Amniotic stem cell (primary cell): ENCODE measurements around the gene RASGRP1.

ENCODE experiments used
- DNase-seq: peaks from one replicate; lab custom pipeline; 2025; lab: John Stamatoyannopoulos, UW

The RASGRP1 gene

DNA sequence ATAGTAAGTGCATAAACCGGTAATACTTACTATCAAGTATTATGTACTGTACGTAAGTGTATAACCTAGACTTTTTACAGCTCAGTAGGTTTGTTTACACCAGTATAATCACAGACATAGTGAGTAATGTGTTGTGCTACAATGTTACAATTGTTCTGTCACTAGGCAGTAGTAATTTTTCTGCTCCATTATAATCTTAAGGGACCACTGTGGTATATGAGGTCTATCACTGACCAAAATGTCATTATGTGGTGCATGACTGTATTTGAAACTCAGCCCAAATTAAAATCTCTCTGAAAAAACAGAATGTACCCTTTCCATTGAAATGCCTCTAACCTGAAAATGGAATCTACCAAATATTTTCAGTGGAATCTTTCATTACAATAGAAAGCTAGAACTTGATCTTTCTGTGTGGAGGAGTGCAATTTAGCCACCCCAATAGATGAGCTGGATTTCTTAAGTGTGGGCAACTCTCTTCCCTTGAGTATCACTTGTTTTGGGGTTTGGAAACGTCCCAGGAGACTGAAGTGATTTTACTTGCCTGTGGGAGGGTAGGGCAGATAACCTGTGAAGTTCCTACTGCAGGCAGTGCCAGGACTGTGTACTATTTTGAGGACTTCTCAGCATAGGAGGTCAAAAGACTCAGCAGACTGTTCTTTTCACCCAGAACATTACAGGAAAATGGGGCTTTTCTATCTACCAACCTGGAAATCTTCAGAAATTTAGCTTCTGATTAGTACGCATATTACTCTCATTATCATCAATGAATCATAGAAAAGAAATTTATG lies 59.7 kb downstream of the RASGRP1 start:
- DNase-seq: no peak

DNA sequence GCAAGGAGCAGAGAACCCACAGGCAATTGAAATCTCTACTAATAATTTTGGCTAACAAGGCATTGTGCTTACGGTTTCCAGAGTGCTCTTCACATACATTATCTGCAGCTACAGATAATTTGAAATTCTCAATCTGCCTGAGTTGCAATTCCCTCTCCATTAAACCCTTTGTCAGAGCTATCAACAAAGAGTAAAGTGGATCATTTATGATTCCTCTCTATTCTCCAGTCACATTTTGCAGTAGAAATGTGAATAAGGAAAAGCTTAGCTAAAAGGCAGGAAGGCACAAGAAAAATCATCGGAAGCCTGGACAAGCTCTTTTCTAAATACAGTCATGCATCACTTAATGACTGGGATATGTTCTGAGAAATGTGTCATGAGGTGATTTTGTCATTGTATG lies 61.1 kb downstream of the RASGRP1 start:
- DNase-seq: no peak

DNA sequence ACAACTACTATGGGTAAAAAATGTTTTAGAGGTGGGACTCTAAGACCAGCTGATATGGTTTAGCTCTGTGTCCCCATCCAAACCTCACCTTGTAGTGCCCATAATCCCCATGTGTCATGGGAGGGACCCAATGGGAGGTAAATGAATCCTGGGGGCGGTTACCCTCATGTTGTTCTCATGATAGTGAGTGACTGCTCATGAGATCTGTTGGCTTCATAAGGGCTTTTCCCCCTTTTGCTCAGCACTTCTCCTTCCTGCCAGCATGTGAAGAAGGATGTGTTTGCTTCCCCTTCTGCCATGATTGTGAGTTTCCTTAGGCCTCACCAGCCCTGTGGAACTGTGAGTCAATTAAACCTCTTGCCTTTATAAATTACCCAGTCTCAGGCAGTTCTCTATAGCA lies 65.0 kb downstream of the RASGRP1 start:
- no peak for DNase-seq

DNA sequence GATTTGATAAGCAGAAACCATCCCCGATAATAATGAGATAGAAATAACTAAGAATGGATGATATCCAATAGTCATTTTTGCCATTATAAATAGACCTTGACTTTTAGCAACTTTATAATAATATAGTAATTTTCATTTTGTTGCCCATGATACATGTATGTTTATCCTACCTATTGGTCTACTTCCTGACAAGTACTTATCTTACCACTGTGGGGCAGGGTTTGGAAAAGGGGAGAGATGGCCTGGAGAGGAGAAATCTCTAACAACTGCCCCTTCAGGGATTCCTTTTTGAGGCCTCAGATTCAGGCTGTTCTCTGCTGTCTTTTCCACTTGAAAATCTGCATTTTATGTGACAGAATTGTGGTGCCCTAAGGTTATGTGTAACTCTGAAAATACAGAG lies 68.5 kb downstream of the RASGRP1 start:
- DNase-seq: no peak

DNA sequence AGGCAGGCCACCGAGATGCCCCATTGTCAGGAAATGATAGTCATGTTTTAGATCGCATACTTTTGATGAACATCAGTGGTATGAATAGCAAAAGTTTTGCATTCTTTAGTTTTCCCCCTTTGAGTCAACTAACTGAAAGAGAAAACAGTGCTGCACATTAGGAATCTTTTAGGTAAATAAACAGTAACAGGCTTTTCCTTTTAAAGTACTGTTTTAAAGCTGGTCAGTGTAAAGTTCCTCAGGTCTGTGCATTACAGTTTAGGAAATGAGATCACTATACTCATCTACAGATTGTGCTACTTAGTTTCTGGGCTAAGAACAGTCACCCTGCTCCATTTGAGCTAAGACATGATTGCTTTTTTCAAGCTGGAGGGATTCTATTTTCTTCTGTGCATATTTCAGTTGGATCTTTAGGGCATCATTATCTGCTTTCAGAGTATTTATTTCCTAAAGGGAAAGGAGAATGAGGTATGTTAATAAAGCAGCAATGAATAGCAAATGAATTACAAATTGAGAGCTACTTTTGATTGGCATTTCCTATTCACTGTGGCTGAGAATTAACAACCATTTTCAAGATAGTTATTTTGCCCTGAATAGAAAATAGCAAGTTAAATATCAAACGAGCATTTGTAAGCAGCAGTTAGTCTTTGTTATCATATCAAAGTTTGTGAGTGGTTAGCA lies 74.2 kb downstream of the RASGRP1 start:
- DNase-seq: peak; percentile 42

DNA sequence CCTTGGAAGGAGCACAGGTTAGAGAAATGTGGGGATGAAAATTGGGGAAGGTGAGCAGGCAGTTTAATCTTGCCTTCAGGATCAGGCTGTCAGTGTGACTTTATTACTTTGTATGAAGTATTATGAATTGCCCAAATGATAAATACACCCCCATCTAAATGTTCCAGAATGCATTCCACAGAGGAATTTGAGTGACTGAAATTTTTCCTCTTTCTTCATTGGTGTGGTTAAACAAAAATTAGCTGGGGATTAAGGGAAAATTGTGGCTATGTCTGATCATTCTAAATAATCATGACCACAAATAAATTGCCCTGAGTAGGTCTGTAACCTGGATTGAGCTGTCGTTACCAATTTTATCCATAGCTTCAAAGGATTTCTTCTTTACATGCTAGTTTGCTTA lies 77.2 kb downstream of the RASGRP1 start:
- DNase-seq: no peak

DNA sequence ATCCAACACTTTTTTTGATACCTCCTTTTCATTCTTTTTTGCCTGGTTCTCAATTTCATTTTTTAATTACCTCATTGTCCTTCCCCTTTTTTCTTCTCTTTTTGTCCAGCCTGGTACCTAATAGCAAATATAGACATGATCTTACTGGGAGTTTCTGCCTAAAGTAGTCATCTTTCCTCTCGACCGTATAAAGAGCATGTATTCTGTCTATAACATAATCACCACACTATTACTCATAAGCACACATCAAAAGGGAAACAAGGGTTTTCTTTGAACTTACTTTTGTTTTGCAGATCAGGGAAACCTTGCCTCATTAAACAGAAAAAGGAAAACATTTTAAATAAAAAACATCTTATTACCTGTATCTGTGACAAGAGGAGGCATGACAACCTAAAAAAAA lies 77.7 kb downstream of the RASGRP1 start:
- no peak for DNase-seq

DNA sequence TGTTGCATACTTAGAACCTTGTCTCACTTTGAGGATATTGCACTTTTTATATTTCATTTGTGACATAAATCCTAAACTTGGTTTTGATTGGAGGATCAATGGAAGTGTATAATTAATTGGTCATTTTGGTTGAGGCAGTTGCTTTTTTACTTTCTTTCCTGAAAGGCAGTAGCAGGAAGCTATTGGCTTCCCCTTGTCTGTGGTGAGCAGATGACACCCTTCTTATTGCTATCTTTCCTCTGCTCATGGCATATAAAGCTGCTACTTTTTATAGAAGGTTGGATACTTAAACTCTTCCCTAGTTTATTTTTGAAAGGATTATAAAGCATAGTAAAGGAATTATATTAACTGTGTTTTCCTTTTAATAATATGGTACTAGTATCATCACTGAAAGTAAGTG lies 82.0 kb downstream of the RASGRP1 start:
- no peak for DNase-seq

DNA sequence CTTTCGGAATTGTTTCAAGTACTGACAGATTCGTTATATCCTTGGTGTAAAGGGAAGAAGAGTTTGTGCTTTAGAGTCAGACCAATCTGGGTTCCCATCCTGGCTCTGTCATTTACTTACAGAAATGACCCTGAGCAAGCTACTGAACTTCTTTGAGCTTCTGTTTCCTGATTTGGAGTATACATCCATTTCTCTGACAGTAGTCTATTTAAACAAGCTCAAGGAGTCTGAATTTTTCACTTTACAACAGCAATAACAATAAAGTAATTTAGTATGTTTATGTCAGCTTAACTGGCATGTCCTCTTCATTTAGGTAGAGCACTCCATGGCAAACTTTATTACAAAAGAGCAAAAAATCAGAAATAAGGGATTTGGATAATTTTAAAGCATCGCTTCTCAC lies 82.9 kb downstream of the RASGRP1 start:
- no peak for DNase-seq

DNA sequence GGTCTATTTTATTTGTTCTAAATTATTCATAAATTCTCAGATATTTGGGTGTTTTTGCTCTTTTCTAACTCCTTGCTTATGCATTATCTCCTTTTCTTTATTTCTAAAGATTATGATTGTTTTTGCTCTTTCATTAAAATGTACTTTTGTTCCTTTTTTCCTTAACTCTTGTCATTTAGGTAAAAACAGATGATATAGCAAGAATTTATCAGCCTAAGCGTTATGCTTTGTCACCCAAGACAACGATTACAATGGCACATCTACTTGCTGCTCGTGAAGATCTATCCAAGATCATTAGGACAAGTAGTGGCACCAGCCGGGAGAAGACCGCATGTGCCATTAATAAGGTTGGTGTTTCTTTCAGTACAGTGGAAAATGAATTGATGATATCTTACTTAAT lies 83.5 kb downstream of the RASGRP1 start:
- no peak for DNase-seq

DNA sequence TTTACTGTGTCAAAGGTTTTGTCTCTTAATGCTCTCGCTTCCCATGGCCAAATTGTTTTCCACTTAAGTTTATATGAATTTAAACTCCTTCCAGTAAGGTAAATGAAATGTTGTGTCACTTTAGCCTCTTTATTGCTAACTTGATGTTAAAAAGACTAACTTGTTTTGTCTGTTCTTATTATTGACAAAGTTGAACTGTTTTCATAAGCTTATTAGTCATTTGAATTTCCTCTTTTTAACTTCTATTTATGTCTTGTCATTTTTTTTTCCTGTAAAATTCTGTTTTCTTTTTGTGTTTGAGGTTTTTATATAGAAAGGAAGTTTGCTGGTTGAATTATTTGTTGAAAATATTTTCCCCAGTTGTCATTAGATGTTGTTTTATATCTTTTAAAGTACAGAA lies 84.9 kb downstream of the RASGRP1 start:
- no peak for DNase-seq

DNA sequence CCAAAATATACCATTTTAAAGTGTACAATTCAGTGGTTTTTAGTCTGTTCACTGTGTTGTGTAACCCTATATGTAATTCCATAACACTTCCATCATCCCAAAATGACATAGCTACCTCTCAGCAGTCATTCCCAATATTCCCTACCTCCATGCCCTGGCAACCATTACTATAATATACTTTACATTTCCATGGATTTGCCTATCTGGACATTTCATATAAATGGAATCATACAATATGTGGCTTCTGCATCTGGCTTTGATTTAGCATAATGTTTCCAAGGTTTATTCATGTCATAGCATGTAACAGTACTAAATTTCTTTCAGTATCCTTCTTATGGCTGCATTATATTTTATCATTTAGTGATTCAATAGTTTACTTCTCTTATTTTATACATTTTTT lies 85.3 kb downstream of the RASGRP1 start:
- DNase-seq: no peak

DNA sequence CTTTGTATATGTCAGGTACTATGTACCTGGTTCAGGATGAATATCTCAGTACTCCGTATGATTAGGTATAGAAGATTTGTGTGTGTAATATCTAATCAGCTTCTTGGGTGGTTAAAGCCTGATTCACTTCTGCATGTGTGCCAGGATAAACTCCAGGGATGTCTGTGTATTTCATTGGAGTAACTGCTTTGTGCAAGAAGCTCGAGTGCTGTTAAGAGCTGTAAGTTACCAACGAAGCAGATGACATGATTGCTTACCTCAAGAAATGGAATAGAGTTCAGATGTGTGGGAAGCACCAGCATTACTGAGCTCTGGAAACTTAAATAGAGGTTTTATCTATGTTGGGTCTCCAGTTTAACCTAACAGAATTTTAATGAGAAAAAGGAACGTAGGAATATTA lies 87.0 kb downstream of the RASGRP1 start:
- DNase-seq: no peak

DNA sequence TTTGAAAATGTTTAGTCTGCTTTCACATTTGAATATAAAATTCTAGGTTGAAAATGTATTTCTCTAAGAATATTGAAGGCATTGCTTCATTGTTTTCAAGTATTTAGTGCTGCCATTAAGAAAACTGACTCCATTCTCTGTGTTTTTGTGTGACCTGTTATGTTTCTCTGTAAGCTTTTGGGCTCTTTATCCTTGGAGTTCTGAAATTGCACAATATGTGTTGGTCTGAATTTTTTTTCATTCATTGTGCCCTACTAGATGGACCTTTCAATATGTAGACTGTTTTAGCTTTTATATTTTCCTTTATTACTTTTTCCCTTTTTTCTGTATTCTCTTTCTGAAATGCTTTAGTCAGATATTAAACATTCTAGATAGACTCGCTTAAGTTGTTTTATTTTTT lies 88.5 kb downstream of the RASGRP1 start:
- DNase-seq: no peak

DNA sequence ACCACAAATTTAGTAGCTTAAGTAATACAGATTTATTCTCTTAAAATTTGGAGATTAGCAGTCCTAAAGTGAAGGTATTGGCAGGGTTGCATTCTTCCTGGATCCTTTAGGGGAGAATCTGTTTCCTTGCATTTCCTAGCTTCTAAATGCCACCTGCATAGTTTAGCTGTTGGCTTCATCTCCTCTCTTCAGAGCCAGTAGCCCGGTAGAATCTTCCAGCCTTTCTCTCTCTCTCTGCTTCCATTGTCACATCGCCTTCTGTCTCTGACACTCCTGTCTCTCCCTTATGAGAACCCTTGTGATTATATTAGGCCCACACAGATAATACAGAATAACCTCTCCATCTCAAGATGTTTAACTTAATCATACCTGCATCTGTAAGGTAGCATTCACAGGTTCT lies 89.3 kb downstream of the RASGRP1 start:
- no peak for DNase-seq

DNA sequence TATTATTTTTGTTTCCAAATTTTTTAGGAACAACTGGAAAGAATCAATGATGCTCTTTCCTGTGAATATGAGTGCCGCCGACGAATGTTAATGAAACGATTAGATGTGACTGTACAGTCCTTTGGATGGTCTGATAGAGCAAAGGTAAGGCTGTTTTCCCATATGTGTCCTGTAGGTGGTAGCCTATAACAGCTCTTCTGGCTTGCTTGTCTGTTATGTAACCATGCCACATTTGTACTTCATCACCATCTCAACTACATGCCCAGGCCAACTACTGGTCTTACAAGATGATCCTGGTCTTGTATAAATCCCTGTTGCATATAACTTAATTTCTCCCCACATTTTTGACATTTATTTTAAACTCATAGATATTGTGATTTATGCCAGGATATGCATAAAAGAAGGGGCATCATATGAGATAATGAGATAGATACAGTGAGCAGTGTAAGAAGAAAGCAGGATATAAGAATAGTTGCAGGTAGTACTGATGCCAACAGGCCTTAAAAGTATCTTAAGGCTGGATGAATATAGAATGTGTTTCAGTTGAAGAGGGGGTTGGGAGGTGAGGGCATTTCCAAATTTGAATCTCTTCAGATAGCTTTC lies 90.4 kb downstream of the RASGRP1 start:
- no peak for DNase-seq

DNA sequence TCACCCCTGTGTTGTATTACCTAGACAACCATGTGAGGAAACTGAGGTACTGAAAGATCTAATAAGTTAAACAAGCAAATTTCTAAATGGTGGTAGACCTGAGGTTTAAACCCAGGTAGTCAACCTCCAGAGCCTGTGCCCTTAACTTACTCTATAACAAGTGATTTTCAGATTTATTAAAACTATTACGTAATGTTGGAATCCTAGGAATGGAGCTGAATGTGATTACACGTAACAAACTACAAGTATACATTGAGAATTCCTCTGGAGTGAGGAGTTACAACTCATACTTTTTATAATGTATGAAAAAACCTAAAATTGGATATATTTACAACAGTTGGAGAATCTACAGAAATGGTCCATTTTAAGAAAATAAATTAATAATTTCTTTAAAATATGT lies 92.6 kb downstream of the RASGRP1 start:
- no peak for DNase-seq

DNA sequence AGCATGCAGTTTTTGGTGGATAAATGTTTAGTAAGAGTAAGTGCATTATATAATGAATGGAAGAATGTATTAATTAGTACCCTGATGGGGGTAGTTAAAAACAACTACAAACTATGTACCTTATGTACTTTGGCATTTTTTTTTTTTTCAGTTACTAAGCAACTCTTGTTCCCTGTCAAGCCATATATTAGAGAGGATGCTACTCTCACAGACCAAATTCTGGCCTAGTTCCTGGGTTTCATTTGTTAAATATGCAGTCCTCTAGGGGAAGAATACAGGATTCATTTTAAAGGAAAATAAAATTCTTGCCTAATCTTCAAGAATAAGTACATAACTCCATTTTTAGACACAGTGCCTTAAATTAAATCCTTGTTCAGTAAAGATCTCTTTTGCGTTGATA lies 93.8 kb downstream of the RASGRP1 start:
- DNase-seq: no peak

DNA sequence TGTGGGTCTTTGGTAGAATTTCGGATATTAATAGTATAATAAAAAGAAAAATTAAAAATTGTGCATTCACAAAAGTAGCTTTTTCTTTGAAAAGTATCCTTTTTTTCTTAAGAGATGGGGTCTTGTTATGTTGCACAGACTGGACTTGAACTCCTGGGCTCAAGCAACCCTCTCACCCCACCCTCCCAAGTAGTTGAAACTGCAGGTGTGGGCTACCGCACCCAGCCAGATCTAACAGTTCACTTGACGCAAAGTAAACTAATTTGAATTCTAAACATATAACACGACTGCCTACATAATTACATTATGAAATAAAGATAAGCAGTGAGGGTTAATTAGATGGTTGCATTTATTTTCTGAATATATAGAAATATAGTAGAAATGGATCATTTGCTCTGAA lies 99.9 kb downstream of the RASGRP1 start:
- no peak for DNase-seq

DNA sequence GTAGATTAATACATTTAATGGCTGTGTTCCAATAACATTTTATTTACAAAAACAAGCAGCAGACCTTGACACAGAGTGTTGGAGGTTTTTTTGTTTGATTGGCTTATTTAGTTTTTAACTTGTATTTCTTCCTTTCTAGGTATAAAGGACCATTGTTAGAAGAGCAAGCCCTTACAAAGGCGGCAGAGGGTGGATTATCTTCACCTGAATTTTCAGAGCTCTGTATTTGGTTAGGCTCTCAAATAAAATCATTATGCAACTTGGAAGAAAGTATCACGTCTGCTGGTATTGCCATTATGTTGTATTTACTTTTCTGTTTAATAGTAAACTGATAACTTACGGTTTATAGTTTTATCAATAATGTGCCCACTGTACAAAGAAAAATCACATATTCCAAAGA lies 100.7 kb downstream of the RASGRP1 start:
- DNase-seq: no peak

DNA sequence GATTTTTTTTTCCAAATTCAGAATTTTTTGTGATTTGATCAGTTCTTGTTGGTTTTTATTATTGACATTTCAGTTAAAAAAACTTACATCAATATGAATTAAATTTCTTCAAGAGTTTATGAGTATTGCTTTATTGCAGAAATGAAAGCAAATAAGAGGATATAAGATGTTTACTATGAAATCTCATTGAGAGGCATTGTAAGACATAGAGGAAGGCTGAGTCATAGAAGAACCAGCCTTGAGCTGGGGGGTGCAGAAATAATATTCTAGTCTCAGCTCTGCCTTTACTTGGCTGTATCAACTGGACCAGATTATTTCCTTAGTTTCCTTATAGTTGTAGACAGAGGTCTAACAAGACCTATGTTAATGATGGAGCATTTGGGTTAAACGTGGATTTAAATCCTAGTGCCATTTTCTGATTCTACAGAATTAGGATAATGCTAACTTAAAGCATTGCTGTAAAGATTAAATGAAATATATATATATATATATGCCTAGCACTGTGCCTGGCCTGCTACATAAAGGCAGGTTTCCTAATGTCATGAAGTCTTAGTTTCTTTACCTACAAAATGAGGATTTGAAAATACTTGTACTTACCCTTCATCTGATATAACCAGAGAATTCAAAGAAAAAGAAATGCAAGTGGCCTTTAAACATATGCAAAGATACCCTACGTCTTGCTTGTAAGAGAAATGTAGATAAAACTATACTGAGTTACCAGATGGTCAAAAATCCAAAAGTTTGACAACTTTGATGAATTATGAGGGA lies 103.4 kb downstream of the RASGRP1 start:
- DNase-seq: no peak

DNA sequence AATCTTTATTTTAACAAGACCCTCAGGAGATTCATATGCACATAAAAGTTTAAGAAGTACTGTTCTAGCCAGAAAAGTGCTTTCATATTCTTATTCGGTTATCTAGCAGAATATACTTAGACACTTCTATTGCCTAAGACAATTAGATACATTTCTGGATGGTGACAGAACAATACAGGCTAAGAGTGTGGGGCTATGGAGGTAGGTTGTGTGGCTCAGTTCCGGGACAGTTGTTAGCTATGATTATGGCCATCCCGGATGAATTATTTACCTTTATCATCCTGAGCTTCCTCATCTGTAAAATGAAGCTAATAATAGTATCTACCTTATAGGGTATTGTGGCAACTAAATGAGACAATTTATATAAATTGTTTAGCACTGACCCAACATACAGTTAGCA lies 104.1 kb downstream of the RASGRP1 start:
- DNase-seq: no peak

DNA sequence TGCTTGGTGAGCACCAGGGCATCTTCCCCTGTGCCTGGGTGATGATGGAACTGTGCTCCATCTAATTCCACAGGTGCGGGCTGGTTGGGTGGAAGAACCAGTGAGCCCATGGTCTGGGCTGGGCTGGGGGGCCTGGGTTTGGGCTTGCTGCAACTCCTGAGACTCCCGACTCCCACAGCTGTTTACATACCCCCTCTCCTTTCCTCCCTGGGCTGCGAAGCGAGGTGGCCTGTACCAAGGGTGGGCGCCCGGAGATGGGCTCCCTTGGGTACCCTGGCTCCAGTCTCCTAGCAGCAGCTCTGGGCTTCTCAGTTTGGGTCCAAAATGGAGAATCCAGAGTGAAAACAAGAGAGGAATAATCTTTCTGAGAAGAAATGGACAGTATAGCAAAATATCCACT lies 105.1 kb downstream of the RASGRP1 start:
- DNase-seq: no peak
